Measurements from ENCODE around the gene ELMO1.

ELMO1 gene

DNA sequence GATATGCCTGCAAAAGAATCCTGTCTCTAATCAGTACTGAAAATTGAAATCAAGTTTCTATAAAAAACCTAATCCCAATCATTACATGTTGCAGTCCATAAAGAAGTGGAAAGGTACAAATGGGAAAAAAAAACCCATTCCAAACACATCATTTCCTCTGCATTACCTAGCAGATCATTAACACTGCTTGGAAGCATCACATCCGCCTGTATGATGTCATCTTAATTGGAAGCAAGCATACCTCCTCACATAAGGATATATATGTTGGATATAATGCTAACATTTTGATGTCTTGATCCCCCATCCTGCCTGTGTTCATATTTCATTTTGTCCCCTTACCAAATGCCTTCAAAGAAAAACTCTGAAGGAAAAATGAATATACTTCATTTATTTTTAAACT is 483.0 kb downstream of the ELMO1 start:
- Histone ChIP-seq H3K4me3 (ENCODE audit: low read length) (no peak overlapping the region), H3K79me2 (ENCODE audit: control insufficient read depth, low read length) (no peaks in the 10 kb centered on the region), H3K4me2 (ENCODE audit: low read length) (no peak overlapping the region), H4K20me1 (ENCODE audit: control insufficient read depth, insufficient read depth, low read depth, low read length) (no peaks in the 10 kb centered on the region; the same call in 1 of the 2 replicates), H3K27ac (ENCODE audit: low read depth, low read length) (no peak overlapping the region), H3K4me1 (ENCODE audit: control insufficient read depth, low read length) (no peaks in the 10 kb centered on the region), H3K36me3 (ENCODE audit: control insufficient read depth, low read length) (no peaks in the 10 kb centered on the region), H3K9me3 (ENCODE audit: control insufficient read depth, insufficient read depth, low read length) (no peaks in the 10 kb centered on the region), H3K9me2 (replicated peaks; ENCODE audit: control insufficient read depth, low read length) (no peaks in the 10 kb centered on the region), H3F3A (ENCODE audit: control insufficient read depth, insufficient read depth) (peaks cover 3% of the 10 kb centered on the region; the same call in 1 of the 2 replicates), H3K27me3 (ENCODE audit: control insufficient read depth, low read length) (no peaks in the 10 kb centered on the region)
- TF ChIP-seq, protein P1, sequence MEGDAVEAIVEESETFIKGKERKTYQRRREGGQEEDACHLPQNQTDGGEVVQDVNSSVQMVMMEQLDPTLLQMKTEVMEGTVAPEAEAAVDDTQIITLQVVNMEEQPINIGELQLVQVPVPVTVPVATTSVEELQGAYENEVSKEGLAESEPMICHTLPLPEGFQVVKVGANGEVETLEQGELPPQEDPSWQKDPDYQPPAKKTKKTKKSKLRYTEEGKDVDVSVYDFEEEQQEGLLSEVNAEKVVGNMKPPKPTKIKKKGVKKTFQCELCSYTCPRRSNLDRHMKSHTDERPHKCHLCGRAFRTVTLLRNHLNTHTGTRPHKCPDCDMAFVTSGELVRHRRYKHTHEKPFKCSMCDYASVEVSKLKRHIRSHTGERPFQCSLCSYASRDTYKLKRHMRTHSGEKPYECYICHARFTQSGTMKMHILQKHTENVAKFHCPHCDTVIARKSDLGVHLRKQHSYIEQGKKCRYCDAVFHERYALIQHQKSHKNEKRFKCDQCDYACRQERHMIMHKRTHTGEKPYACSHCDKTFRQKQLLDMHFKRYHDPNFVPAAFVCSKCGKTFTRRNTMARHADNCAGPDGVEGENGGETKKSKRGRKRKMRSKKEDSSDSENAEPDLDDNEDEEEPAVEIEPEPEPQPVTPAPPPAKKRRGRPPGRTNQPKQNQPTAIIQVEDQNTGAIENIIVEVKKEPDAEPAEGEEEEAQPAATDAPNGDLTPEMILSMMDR (IDR thresholded peaks at IDR 0.05; ENCODE audit: low read depth, low read length, poor library complexity, severe bottlenecking), result no peak
- TF ChIP-seq EZH2phosphoT487 (IDR thresholded peaks at IDR 0.05; ENCODE audit: borderline replicate concordance, low read length), result no peak

GRCh38 chr7:36964297-36964696 is 484.4 kb downstream of the ELMO1 start:
- no peak for TF ChIP-seq EZH2phosphoT487 (IDR thresholded peaks at IDR 0.05; ENCODE audit: borderline replicate concordance, low read length)
- TF ChIP-seq, protein P1 (IDR thresholded peaks at IDR 0.05; ENCODE audit: low read depth, low read length, poor library complexity, severe bottlenecking), result no peak
- Histone ChIP-seq H3K9me2 (replicated peaks; ENCODE audit: control insufficient read depth, low read length) (no peaks in the 10 kb centered on the region), H3K27me3 (ENCODE audit: control insufficient read depth, low read length) (no peaks in the 10 kb centered on the region)

GRCh38 chr7:36962367-36962766 is 486.3 kb downstream of the ELMO1 start:
- no peak overlapping the region for H3K27ac ChIP-seq (ENCODE audit: low read depth, low read length)

More at GRCh38 chr7:36964297-36964696, 484.4 kb downstream of the ELMO1 start:
- no peaks in the 10 kb centered on the region for H3K4me1 ChIP-seq (ENCODE audit: control insufficient read depth, low read length)
- H3F3A ChIP-seq (ENCODE audit: control insufficient read depth, insufficient read depth), result peaks cover 2% of the 10 kb centered on the region; the same call in 1 of the 2 replicates
- no peak overlapping the region for H3K4me2 ChIP-seq (ENCODE audit: low read length)
- H3K4me3 ChIP-seq (ENCODE audit: low read length), result no peak overlapping the region
- no peaks in the 10 kb centered on the region for H3K9me3 ChIP-seq (ENCODE audit: control insufficient read depth, insufficient read depth, low read length)
- no peaks in the 10 kb centered on the region for H3K79me2 ChIP-seq (ENCODE audit: control insufficient read depth, low read length)
- H3K27ac ChIP-seq (ENCODE audit: low read depth, low read length), result no peak overlapping the region
- no peaks in the 10 kb centered on the region for H3K36me3 ChIP-seq (ENCODE audit: control insufficient read depth, low read length)
- no peaks in the 10 kb centered on the region; the same call in 1 of the 2 replicates for H4K20me1 ChIP-seq (ENCODE audit: control insufficient read depth, insufficient read depth, low read depth, low read length)

More at GRCh38 chr7:36962367-36962766, 486.3 kb downstream of the ELMO1 start:
- Histone ChIP-seq H3K9me3 (ENCODE audit: control insufficient read depth, insufficient read depth, low read length) (no peaks in the 10 kb centered on the region), H3F3A (ENCODE audit: control insufficient read depth, insufficient read depth) (no peaks in the 10 kb centered on the region), H3K27me3 (ENCODE audit: control insufficient read depth, low read length) (no peaks in the 10 kb centered on the region), H3K9me2 (replicated peaks; ENCODE audit: control insufficient read depth, low read length) (no peaks in the 10 kb centered on the region), H3K36me3 (ENCODE audit: control insufficient read depth, low read length) (no peaks in the 10 kb centered on the region), H3K4me2 (ENCODE audit: low read length) (no peak overlapping the region), H3K79me2 (ENCODE audit: control insufficient read depth, low read length) (no peaks in the 10 kb centered on the region), H3K4me1 (ENCODE audit: control insufficient read depth, low read length) (no peaks in the 10 kb centered on the region), H4K20me1 (ENCODE audit: control insufficient read depth, insufficient read depth, low read depth, low read length) (no peaks in the 10 kb centered on the region; the same call in 1 of the 2 replicates), H3K4me3 (ENCODE audit: low read length) (no peak overlapping the region)
- TF ChIP-seq, protein P1 (IDR thresholded peaks at IDR 0.05; ENCODE audit: low read depth, low read length, poor library complexity, severe bottlenecking), result no peak
- no peak for TF ChIP-seq EZH2phosphoT487 (IDR thresholded peaks at IDR 0.05; ENCODE audit: borderline replicate concordance, low read length)
